Activated naive CD4-positive, alpha-beta T cell treated with anti-CD3 and anti-CD28 coated beads for 36 hours (primary cell): Measurements from ENCODE around the gene TMEM88. TPM values are rescaled to one million over a fixed set of nuclear protein-coding genes. Genes with fewer than 3 reads are reported as not detected.
A peak's percentile ranks its signal among the peaks of the same experiment; 100 is the strongest.

Experiments
- CTCF ChIA-PET: fragments of 350-600 bp; sonication (Branson Sonifier 250); formaldehyde crosslinking; loops from one replicate; lab custom pipeline; 2021; ENCODE audit warnings: antibody characterized with exemption; lab: Charles Lee
- DNase-seq: peaks from one replicate; pipeline ENCODE4 v3.0.0-alpha.2; 2020
- H3K27ac Mint-ChIP-seq: one replicate; pipeline ENCODE4 v1.8.0; 2021; ENCODE audit warnings: mild to moderate bottlenecking, mixed read lengths
- H3K27me3 Mint-ChIP-seq: one replicate; pipeline ENCODE4 v1.8.0; 2021; ENCODE audit warnings: low read depth, mixed read lengths
- H3K36me3 Mint-ChIP-seq: one replicate; pipeline ENCODE4 v1.8.0; 2021; ENCODE audit warnings: low read depth, mixed read lengths
- H3K4me1 Mint-ChIP-seq: one replicate; pipeline ENCODE4 v1.8.0; 2021; ENCODE audit warnings: low read depth, mixed read lengths
- H3K4me3 Mint-ChIP-seq: one replicate; pipeline ENCODE4 v1.8.0; 2021; ENCODE audit warnings: mild to moderate bottlenecking, moderate library complexity, mixed read lengths
- H3K9me3 Mint-ChIP-seq: one replicate; pipeline ENCODE4 v1.8.0; 2021; ENCODE audit warnings: mixed read lengths
- intact Hi-C: fragments of 100-400 bp; cut with micrococcal nuclease; formaldehyde crosslinking; loops from one replicate; pipeline ENCODE4 v1.15.1; 2023
- total RNA-seq, 2 experiments: library from RNA; stranded (reverse); gene quantifications; one replicate each; pipeline ENCODE4 v1.2.3, GENCODE V29; 2021

The TMEM88 gene
- total RNA-seq, 2 experiments from 2014 or later: 1.2 to 1.5 TPM

- H3K36me3 Mint-ChIP-seq: peaks cover 30% of the 10 kb centered on the region
- DNase-seq: no peak
- CTCF ChIA-PET: interaction anchor here (0.9 to 2.4 kb wide), 2 partner anchors 12 kb away, joined by 3 to 20 read pairs; no protein-coding TSS in a partner anchor
- H3K9me3 Mint-ChIP-seq: no peaks in the 10 kb centered on the region
- intact Hi-C loops: loop anchor here (10.0 kb wide), 1 partner anchor 512 kb away; the partner anchor contains the start of gene ACAP1
- peak overlapping the region; percentile 66 for H3K27ac Mint-ChIP-seq
- H3K27me3 Mint-ChIP-seq: no peaks in the 10 kb centered on the region
- H3K4me3 Mint-ChIP-seq: peak overlapping the region; percentile 61
- peaks cover 51% of the 10 kb centered on the region for H3K4me1 Mint-ChIP-seq
Observed at GRCh38 chr17:7846765-7847661, 7.9 kb upstream of the TMEM88 start.

DNA sequence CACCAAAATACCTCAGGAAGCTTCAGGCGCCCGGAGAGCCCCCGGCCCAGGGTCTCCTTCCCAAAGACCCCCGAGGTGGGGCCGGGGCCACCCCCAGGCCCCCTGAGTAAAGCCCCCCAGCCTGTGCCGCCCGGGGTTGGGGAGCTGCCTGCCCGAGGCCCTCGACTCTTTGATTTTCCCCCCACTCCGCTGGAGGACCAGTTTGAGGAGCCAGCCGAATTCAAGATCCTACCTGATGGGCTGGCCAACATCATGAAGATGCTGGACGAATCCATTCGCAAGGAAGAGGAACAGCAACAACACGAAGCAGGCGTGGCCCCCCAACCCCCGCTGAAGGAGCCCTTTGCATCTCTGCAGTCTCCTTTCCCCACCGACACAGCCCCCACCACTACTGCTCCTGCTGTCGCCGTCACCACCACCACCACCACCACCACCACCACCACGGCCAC is 6.7 kb upstream of the TMEM88 start:
- no peak overlapping the region for H3K27ac Mint-ChIP-seq
- DNase-seq: no peak
- CTCF ChIA-PET: interaction anchor here (1.4 kb wide), 1 partner anchor 13 kb away, joined by 6 read pairs; no protein-coding TSS in a partner anchor
- H3K4me1 Mint-ChIP-seq: peaks cover 57% of the 10 kb centered on the region
- peaks cover 36% of the 10 kb centered on the region for H3K36me3 Mint-ChIP-seq
- intact Hi-C loops: loop anchor here (10.0 kb wide), 1 partner anchor 513 kb away; the partner anchor contains the start of gene ACAP1
- no peaks in the 10 kb centered on the region for H3K27me3 Mint-ChIP-seq
- H3K9me3 Mint-ChIP-seq: no peaks in the 10 kb centered on the region
- H3K4me3 Mint-ChIP-seq: no peak overlapping the region

GRCh38 chr17:7848739-7849129 is 6.1 kb upstream of the TMEM88 start:
- Mint-ChIP-seq H3K27me3 (no peaks in the 10 kb centered on the region), H3K27ac (no peak overlapping the region), H3K4me3 (no peak overlapping the region), H3K36me3 (peaks cover 36% of the 10 kb centered on the region), H3K9me3 (no peaks in the 10 kb centered on the region), H3K4me1 (peaks cover 59% of the 10 kb centered on the region)
- DNase-seq: no peak
- CTCF ChIA-PET: interaction anchor here (1.4 kb wide), 1 partner anchor 14 kb away, joined by 6 read pairs; no protein-coding TSS in a partner anchor
- intact Hi-C loops: loop anchor here (10.0 kb wide), 1 partner anchor 514 kb away; the partner anchor contains the start of gene ACAP1

DNA sequence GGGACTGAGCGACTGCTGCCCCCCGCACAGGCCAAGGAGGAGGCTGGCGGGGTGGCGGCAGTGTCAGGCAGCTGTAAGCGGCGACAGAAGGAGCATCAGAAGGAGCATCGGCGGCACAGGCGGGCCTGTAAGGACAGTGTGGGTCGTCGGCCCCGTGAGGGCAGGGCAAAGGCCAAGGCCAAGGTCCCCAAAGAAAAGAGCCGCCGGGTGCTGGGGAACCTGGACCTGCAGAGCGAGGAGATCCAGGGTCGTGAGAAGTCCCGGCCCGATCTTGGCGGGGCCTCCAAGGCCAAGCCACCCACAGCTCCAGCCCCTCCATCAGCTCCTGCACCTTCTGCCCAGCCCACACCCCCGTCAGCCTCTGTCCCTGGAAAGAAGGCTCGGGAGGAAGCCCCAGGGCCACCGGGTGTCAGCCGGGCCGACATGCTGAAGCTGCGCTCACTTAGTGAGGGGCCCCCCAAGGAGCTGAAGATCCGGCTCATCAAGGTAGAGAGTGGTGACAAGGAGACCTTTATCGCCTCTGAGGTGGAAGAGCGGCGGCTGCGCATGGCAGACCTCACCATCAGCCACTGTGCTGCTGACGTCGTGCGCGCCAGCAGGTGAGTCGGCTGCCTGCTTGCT is 5.6 kb upstream of the TMEM88 start:
- peak overlapping the region; percentile 67 for H3K27ac Mint-ChIP-seq
- no peaks in the 10 kb centered on the region for H3K9me3 Mint-ChIP-seq
- CTCF ChIA-PET: interaction anchor here (1.4 to 3.0 kb wide), 3 partner anchors 12 to 24 kb away, joined by 6 to 11 read pairs (median 11); no protein-coding TSS in a partner anchor
- H3K36me3 Mint-ChIP-seq: peaks cover 38% of the 10 kb centered on the region
- peaks cover 63% of the 10 kb centered on the region for H3K4me1 Mint-ChIP-seq
- no peak for DNase-seq
- no peak overlapping the region for H3K4me3 Mint-ChIP-seq
- H3K27me3 Mint-ChIP-seq: no peaks in the 10 kb centered on the region
- intact Hi-C loops: loop anchor here (10.0 kb wide), 1 partner anchor 514 kb away; the partner anchor contains the start of gene ACAP1

GRCh38 chr17:7849751-7850504 is 4.9 kb upstream of the TMEM88 start:
- CTCF ChIA-PET: interaction anchor here (1.0 to 3.0 kb wide), 8 partner anchors 7 to 210 kb away, joined by 3 to 15 read pairs (median 6); partner anchors contain the start of gene KDM6B
- no peak for DNase-seq
- Mint-ChIP-seq H3K27me3 (no peaks in the 10 kb centered on the region), H3K4me3 (peak overlapping the region; percentile 12), H3K27ac (peak overlapping the region; percentile 67), H3K4me1 (peaks cover 63% of the 10 kb centered on the region), H3K9me3 (no peaks in the 10 kb centered on the region), H3K36me3 (peaks cover 38% of the 10 kb centered on the region)
- intact Hi-C loops: loop anchor here (10.0 kb wide), 1 partner anchor 515 kb away; the partner anchor contains the start of gene ACAP1

DNA sequence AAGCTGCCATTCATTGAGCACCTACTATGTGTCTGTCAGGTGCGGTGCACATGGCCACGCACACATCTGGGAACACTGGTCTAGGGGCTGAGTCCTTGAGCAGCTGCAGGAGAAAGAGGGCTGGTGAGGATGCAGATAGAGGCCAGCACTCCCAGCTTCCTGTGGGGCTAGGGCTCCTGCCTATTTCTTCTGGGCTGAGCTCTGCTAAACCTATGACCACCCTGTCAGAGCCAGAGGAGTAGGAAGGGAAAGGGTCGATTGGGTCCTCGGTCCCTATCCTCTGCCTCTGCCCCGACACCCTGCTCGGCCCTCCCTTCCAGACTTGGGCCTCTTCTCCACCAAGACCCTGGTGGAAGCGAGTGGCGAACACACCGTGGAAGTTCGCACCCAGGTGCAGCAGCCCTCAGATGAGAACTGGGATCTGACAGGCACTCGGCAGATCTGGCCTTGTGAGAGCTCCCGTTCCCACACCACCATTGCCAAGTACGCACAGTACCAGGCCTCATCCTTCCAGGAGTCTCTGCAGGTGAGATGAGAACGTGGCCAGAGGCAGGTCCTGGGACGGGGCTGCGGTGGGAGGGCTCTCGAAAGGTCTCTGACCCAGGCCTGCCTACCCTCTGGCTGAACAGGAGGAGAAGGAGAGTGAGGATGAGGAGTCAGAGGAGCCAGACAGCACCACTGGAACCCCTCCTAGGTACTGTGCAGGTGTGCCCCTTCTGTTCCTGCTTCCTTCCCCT is 4.0 kb upstream of the TMEM88 start:
- Mint-ChIP-seq H3K4me3 (peak overlapping the region; percentile 70), H3K9me3 (no peaks in the 10 kb centered on the region), H3K27ac (peak overlapping the region; percentile 67), H3K27me3 (no peaks in the 10 kb centered on the region), H3K36me3 (peaks cover 37% of the 10 kb centered on the region), H3K4me1 (peaks cover 67% of the 10 kb centered on the region)
- intact Hi-C loops: loop anchor here (1.0 kb wide), 4 partner anchors 9 to 108 kb away; no protein-coding TSS in a partner anchor
- no peak for DNase-seq
- CTCF ChIA-PET: interaction anchor here (0.7 to 3.0 kb wide), 11 partner anchors 8 to 209 kb away, joined by 3 to 15 read pairs (median 3); partner anchors contain the start of gene KDM6B

DNA sequence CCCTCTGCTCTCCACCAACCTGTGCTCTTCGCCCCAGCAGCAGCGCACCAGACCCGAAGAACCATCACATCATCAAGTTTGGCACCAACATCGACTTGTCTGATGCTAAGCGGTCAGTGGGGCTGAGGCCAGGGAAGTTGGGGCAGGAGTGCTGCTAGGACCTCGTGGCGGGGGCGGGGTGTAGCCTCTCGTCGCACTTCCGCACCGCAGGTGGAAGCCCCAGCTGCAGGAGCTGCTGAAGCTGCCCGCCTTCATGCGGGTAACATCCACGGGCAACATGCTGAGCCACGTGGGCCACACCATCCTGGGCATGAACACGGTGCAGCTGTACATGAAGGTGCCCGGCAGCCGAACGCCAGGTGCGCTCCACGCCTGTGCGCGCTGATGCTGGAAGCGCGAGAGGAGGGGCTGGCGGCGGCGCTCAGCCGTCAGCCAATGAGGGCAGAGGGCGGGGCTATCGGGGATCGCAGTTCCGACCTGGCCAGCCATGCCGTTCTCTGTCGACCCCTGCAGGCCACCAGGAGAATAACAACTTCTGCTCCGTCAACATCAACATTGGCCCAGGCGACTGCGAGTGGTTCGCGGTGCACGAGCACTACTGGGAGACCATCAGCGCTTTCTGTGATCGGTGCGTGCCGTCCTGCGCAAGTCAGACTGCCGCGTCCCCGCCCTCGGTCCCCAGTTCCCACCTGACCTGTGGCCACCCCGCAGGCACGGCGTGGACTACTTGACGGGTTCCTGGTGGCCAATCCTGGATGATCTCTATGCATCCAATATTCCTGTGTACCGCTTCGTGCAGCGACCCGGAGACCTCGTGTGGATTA is 3.2 kb upstream of the TMEM88 start:
- Mint-ChIP-seq H3K9me3 (no peaks in the 10 kb centered on the region), H3K4me3 (peak overlapping the region; percentile 70), H3K27ac (peak overlapping the region; percentile 67), H3K4me1 (peaks cover 63% of the 10 kb centered on the region), H3K27me3 (no peaks in the 10 kb centered on the region), H3K36me3 (peaks cover 36% of the 10 kb centered on the region)
- intact Hi-C loops: loop anchor here (1.0 kb wide), 4 partner anchors 9 to 108 kb away; no protein-coding TSS in a partner anchor
- peak; percentile 95 for DNase-seq
- CTCF ChIA-PET: interaction anchor here (0.7 to 3.0 kb wide), 7 partner anchors 9 to 209 kb away, joined by 3 to 15 read pairs (median 9); partner anchors contain the start of gene KDM6B

DNA sequence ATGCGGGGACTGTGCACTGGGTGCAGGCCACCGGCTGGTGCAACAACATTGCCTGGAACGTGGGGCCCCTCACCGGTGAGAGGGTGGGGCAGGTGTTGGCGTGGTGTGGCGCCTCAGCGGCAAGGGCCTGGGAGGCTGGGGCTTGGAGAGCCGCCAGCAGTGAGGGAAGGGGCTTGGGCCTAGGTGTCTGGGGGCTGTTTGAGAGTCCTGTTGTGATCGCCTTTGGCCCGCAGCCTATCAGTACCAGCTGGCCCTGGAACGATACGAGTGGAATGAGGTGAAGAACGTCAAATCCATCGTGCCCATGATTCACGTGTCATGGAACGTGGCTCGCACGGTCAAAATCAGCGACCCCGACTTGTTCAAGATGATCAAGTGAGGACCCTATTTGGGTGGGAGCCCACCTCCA is 2.6 kb upstream of the TMEM88 start:
- DNase-seq: no peak
- H3K4me1 Mint-ChIP-seq: peaks cover 57% of the 10 kb centered on the region
- H3K27me3 Mint-ChIP-seq: no peaks in the 10 kb centered on the region
- peaks cover 34% of the 10 kb centered on the region for H3K36me3 Mint-ChIP-seq
- no peak overlapping the region for H3K4me3 Mint-ChIP-seq
- intact Hi-C loops: no loop called here
- CTCF ChIA-PET: interaction anchor here (1.9 kb wide), 1 partner anchor 10 kb away, joined by 9 read pairs; no protein-coding TSS in a partner anchor
- H3K9me3 Mint-ChIP-seq: no peaks in the 10 kb centered on the region
- H3K27ac Mint-ChIP-seq: peak overlapping the region; percentile 67

- intact Hi-C loops: no loop called here
- no peaks in the 10 kb centered on the region for H3K27me3 Mint-ChIP-seq
- no peak overlapping the region for H3K4me3 Mint-ChIP-seq
- no peak for DNase-seq
- peaks cover 32% of the 10 kb centered on the region for H3K36me3 Mint-ChIP-seq
- no peaks in the 10 kb centered on the region for H3K9me3 Mint-ChIP-seq
- CTCF ChIA-PET: interaction anchor here (0.6 kb wide), 1 partner anchor 67 kb away, joined by 3 read pairs; no protein-coding TSS in a partner anchor
- no peak overlapping the region for H3K27ac Mint-ChIP-seq
- peaks cover 52% of the 10 kb centered on the region for H3K4me1 Mint-ChIP-seq
Observed at GRCh38 chr17:7852919-7853690, 1.8 kb upstream of the TMEM88 start.

DNA sequence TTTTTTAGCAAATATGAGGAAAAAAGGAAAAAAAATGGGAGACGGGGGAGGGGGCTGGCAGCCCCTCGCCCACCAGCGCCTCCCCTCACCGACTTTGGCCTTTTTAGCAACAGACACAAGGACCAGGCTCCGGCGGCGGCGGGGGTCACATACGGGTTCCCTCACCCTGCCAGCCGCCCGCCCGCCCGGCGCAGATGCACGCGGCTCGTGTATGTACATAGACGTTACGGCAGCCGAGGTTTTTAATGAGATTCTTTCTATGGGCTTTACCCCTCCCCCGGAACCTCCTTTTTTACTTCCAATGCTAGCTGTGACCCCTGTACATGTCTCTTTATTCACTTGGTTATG is 1.2 kb upstream of the TMEM88 start:
- Mint-ChIP-seq H3K9me3 (no peaks in the 10 kb centered on the region), H3K4me1 (peaks cover 49% of the 10 kb centered on the region), H3K4me3 (no peak overlapping the region), H3K27ac (peak overlapping the region; percentile 39), H3K27me3 (no peaks in the 10 kb centered on the region), H3K36me3 (peaks cover 32% of the 10 kb centered on the region)
- CTCF ChIA-PET: no interaction called here
- intact Hi-C loops: no loop called here
- no peak for DNase-seq
